ENCODE results near the gene ACVR1C.
"Not testable (repeated sequence)": the region's sequence is repeated elsewhere in the genome, so short reads cannot be mapped to it uniquely, and the experiment has no call there.

The ACVR1C gene

DNA sequence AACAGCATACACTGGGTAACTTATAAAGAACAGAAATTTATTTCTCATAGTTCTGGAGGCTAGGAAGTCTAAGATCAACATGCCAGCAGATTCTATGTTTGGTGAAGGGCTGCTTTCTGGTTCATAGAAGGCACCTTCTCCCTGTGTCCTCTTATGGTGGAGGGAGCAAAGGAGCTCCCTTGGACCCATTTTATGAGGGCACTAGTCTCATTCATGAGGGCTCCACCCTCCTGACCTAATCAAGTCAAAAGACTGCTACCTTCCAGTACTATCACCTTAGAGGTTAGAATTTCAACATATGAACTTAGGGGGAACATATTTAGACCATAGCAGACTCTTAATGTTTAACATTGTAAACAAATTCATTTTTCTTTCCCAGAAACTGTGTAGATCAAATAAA is 54.5 kb downstream of the ACVR1C start:
- DNase-seq (ENCODE audit: low read depth in 2 of 2, low spot score in 1 of 2), result no peak

DNA sequence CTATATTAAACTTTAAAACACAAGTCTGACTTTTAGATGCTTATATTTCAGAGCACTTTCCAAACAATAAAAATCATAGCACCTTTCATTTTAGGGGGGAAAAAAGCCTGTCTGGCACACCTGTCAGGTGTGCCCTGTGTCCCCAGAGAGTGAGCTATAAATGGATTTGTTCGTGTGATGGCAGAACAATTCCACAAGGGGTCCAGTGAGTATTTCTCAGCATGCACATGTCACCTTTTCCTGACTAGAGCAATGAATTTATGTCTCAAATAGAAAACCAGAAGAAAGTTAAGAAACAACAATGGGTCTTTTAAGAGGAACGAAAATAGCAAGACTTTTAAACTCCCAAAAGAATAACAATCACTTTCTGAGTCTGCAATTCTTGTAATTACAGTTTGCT is 55.9 kb downstream of the ACVR1C start:
- no peak for DNase-seq (ENCODE audit: low read depth in 2 of 2, low spot score in 1 of 2)

DNA sequence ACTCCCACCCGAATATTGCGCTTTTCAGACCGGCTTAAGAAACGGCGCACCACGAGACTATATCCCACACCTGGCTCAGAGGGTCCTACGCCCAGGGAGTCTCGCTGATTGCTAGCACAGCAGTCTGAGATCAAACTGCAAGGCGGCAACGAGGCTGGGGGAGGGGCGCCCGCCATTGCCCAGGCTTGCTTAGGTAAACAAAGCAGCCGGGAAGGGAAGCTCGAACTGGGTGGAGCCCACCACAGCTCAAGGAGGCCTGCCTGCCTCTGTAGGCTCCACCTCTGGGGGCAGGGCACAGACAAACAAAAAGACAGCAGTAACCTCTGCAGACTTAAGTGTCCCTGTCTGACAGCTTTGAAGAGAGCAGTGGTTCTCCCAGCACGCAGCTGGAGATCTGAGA is 62.0 kb downstream of the ACVR1C start:
- not testable (repeated sequence) for DNase-seq (ENCODE audit: low read depth in 2 of 2, low spot score in 1 of 2)

DNA sequence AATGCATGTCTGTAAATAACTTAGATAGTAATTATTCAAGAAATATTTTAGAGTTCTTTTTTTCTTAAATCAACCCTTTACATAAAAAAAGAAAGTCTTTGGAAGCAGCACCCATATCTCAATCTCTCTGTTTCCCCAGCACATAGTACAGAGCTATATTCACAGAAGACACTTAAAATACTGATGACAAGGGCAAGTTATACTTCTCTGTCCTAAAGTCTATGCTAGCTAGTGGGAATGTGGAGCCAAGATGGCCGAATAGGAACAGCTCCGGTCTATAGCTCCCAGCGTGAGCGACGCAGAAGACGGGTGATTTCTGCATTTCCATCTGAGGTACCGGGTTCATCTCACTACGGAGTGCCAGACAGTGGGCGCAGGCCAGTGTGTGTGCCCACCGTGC is 62.6 kb downstream of the ACVR1C start:
- not testable (repeated sequence) for DNase-seq (ENCODE audit: low read depth in 2 of 2, low spot score in 1 of 2)

DNA sequence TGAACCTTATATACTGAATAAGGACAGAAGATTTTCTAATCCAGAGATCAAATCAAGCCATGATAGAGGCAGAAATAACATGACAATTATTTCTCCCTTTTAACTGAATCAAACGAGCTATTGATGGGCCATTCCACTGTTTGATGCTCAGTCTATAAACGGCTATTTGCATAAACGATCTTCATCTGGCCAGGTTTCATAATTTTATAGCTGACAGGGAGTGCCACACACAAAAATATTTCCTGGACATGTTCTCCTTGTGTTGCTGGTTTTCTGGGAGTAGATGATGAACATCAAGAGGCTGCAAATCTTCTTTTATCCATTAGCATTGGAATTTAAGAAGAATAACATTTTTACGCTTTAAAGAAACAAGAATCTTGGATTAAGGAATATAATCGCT is 63.1 kb downstream of the ACVR1C start:
- DNase-seq (ENCODE audit: low read depth in 2 of 2, low spot score in 1 of 2), result no peak

DNA sequence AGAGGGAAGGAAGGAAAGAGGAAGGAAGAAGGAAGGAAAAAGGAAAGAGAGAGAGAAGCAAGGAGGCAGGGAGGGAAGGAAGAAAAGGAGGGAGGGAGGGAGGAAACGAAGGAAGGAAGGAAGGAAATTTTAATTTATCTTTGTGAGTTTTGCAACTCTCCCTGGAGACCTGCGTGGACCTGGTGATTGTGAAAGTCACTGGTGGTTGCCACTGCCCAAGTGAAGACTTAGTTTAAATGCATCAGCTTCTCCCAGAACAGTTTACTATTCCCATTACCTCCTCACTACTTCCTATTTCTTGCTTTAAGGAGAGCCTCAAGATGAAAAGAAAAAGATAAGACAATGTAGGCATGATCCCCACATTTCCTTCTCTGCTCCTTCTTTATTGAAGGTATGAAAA is 68.8 kb downstream of the ACVR1C start:
- no peak for DNase-seq (ENCODE audit: low read depth in 2 of 2, low spot score in 1 of 2)

DNA sequence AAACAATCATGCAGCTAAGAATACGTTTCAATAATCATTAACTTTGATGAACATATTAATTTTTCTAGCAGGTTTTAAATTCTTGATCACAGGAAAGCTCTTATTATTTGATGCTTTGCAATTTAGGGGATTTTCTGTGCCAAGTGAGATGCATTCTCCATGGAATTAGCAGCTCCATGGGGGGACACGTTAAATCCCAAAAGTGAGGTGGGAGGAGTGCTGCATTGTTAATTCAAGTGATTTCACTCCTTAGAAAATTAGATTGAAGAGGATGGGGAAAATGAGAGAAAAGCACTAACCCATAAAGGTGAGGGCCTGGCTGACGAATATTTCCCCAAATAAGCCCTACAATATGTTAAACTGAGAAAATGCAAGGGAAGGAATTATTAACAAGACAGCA is 69.2 kb downstream of the ACVR1C start:
- DNase-seq (ENCODE audit: low read depth in 2 of 2, low spot score in 1 of 2), result no peak

DNA sequence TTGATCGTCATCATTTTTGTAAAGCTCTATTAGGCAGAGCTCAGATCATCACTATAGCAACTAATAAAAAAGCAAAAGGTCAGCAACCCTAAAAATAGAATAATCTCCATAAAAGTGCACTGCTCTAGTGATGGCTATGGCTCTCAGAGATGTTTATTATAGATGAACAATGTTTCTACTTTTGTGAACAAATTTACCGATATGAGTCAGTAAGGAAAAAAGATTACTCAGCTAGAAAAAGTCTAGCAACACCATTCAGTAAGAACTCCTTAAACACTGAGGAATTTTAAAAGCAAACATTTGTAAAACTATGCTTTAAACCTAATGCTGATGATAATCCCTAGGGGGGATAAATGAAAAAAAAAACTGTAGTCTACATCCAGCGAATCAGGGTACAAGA is 69.6 kb downstream of the ACVR1C start:
- DNase-seq (ENCODE audit: low read depth in 2 of 2, low spot score in 1 of 2), result no peak

DNA sequence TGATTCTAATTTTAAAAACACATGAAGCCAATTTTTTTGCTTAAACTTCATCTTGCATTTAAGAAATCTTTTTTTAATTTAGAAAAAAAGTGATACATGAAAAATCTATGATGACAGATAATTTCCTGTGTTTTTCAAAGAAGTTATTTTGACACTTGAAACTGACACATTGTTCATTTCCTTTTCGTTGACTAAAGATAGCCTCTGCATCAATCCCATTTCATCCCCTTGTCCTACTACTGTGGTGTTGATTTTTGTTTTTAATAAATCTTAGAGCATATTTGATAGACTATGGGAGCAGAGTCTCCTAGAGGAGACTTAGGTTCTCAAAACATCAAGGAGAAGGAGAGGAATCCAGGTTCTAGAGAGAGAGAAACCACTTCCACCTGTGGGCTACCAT is 70.9 kb downstream of the ACVR1C start:
- no peak for DNase-seq (ENCODE audit: low read depth in 2 of 2, low spot score in 1 of 2)

DNA sequence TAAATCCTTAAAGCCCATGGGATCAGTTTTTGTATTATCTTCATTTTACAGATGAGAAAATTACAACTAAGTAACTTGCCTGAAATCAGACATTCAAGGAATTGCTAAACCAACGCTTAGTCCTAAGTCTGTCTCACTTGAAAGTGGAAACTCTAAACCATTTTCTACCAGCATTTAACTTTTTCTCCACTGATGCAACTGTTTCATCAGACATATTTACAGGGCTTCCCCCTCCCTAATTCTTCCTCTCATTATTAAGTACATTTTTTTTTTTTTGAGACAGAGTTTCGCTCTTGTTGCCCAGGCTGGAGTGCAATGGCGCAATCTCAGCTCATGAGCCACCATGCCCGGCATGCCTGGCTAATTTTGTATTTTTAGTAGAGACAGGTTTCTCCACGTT is 88.6 kb downstream of the ACVR1C start:
- no peak for DNase-seq (ENCODE audit: low read depth in 2 of 2, low spot score in 1 of 2)

DNA sequence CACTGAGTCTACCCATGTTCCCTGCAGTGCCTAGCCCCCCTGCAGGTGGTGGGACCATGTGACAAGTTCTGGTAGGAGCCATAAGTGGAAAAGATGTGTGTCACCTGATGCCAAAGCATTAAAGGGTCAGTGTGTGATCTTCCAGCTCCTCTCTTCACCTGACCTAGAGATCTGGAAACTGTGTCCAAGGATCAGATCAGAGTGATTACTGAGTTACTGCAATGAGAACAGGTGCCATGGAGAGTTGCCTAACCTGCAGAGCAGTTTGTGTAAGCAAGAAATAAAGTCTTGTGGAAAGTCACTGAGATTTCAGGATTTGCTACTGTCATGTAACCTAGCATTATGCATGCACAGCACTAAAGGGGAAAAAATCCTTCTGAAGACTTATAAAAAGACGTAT is 90.6 kb downstream of the ACVR1C start:
- no peak for DNase-seq (ENCODE audit: low read depth in 2 of 2, low spot score in 1 of 2)

DNA sequence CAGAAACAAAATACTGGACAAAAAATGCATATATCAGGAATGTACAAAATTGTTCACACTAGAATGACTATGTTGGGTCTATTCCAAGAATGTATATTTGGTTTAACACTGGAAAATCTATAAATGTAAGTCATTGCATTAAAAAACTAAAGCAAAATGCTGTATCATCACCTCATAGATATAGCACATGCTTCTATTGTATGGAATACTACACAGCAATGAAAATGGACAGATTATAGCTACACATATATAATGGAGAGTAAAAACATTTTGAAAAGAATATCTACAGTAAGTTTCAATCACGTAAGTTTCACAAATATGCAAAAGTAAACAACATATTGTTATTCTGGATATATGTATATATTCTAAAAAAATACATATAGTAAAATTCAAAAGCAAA is 91.8 kb downstream of the ACVR1C start:
- no peak for DNase-seq (ENCODE audit: low read depth in 2 of 2, low spot score in 1 of 2)

DNA sequence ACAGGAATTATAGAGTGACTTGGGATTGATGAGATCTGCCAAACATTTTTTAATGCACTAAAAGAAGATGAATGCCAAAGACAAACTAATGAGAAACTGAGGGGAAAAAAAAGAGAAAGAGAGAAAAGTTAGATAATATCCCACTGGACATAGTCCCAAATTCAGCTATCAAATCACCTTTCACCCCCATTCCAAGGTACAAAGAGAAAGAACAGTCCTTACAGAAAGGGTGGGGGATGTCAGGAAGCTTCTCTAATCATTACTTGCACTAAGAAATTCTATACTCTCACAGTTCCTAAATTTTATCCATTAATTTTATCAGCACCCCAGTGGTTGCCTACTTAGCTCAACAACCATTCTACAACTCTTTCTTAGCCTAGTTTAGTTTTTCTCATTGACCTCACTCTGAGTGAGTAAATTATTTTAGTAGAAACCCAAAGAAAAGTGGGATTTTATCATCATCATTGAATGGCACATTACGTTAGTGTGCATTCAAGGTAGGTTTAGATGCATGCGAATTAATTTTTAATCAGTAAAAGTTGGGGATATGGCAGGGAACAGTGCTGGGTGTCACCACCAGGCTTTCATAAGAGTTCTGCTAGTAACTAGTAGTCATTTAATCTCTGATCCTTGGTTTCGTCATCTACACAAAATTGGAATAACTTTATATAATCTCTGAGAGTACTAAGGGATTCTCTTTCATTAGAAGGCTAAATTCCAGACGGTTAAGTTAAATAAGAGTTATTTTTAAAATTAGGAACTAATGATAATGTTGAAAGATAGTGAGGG is 99.5 kb downstream of the ACVR1C start:
- DNase-seq (ENCODE audit: low read depth in 2 of 2, low spot score in 1 of 2), result no peak

DNA sequence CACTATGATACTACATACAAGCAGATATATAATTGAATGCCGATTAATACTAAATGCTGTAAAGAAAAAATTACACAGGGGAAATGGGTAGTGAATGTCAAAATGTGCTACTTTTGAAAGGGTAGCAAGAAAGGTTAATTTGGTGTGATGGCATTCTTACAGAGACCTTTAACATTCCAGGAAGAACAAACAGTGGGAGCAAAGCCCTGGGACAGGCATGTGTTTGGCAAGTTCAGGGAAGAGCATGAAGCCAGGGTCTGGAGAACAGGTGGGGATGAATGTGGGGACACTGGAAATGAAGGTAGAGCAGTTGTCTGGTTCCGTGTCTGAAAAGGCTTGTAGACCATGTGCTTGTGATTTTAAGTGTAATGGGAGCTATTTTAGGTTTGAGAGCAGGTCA is 102.6 kb downstream of the ACVR1C start:
- DNase-seq (ENCODE audit: low read depth in 2 of 2, low spot score in 1 of 2), result no peak

DNA sequence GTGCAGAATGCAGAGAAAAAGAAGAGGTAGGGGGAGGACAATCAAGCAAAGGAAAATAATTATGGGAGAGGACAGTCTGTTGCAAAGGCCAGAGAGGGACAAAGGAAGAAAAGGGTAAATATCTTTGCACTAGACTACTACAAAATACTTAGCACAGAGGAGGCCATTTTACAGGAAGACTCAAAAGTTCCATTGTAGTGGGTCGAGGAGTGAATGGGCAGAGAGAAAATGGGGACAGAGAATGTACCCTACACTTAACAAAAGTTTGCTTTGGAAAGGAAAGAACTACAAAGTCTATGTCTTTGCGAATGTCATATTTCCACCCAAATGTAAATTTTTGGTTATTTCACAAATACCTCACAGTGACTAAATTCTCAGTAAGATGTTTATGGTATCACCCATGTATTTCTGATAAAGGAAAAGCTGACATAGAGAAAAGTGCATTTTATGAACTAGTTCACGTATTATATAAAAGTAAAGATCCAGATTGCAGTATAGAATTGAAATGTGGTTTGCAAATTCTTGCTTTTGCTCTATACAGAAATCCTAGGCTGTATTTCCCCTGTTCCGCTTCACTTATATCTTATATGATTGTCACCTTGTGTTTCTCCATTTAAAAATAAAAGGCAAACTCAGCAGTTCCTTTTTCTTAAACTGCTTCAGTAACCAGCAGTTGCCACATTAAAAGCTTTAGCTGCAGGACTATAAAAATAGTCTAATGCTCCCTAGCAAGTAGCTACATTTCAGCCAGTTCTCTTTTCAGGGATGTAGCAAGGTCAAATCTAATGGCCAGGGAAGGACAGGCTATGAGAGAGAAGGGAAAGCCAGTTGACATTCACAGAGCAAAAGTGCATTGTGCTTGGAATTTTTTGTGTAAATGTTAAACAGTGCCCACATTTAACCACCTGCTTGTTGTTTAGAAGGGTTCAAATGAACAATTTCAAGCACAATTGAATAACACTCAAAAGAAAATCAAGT is 105.1 kb downstream of the ACVR1C start:
- DNase-seq (ENCODE audit: low read depth in 2 of 2, low spot score in 1 of 2), result no peak

DNA sequence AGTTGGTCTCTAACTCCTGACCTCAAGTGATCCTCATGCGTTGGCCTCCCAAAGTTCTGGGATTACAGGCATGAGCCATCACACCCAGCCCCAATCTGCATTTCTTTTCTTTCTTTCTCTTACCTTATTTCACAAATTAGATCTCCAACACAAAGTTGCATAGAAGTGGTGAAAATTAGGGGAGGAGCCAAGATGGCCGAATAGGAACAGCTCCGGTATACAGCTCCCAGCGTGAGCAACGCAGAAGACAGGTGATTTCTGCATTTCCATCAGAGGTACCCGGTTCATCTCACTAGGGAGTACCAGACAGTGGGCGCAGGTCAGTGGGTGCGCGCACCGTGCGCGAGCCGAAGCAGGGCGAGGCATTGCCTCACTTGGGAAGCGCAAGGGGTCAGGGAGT is 113.7 kb downstream of the ACVR1C start:
- DNase-seq (ENCODE audit: low read depth in 2 of 2, low spot score in 1 of 2), result not testable (repeated sequence)

DNA sequence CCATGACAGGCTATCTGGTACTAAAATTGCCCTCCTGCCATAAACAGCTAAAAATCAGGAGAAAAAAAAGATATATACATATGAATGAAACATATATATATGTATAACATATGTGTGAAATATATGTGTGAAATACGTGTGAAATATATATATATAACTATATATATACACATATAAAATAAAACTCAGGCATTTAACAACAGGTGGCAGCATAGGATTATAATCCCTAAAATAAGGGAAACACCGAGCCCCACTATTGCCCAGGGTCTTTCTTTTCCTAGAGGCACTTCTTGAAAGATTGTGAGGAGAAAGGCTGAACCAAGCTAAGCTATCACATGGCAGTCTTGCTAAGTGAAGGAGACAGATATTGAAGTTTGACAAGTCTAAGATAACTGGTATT is 118.9 kb downstream of the ACVR1C start:
- no peak for DNase-seq (ENCODE audit: low read depth in 2 of 2, low spot score in 1 of 2)

DNA sequence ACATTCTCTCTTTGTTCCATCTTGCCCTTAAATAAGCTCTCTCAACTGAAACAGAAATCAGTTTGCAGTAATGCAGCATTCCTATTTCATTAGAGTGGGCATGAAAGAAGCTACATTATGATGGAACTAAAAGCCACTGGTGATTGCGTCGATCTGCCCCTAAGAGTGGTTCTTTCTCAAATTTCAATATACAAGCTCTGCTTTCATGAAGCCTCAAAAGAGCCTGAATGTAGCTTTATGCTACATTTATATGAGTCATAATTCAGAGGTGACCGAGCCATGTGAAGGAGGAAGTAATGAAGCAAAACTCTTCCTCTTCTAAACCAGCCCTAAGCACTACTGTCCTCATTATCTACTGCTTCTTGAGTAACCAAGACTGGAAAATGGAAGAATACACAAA is 120.0 kb downstream of the ACVR1C start:
- no peak for DNase-seq (ENCODE audit: low read depth in 2 of 2, low spot score in 1 of 2)

DNA sequence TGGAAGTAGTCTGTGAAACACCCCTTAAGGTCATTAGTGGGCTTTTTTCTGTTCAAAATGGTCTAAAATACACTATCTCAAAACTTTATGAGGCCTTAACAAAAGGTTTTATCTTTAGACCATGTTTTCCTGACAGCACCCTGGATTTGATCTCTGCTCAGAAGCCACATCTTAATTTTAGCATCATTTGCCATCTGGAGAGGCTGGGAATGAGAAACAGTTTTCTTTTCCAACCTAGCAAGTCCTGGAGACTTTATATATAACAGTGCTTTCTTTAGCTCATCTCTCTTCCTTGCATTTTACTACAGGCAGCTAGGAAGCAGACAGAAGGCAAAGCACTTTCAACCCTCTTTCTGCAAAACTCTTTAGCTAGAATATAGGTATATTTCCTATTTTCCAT is 122.1 kb downstream of the ACVR1C start:
- no peak for DNase-seq (ENCODE audit: low read depth in 2 of 2, low spot score in 1 of 2)

DNA sequence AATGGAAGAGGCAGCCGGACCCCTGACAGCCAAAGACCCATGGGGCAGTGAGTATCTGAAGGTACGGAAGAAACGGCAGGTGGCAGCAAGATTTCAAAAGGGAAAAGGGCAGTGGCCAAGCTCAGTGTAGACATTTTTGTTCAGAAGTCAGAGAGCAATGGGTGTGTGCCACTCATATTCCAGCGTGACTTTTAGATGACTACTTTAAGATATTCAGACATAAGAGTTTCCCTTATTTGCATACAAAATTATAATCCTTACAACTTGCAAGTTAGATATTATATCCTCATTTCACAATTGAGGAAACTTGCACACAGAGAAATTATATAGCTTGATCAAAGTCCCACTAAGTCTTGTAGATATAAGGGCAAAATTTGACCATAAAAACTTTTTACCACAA is 124.0 kb downstream of the ACVR1C start:
- no peak for DNase-seq (ENCODE audit: low read depth in 2 of 2, low spot score in 1 of 2)

DNA sequence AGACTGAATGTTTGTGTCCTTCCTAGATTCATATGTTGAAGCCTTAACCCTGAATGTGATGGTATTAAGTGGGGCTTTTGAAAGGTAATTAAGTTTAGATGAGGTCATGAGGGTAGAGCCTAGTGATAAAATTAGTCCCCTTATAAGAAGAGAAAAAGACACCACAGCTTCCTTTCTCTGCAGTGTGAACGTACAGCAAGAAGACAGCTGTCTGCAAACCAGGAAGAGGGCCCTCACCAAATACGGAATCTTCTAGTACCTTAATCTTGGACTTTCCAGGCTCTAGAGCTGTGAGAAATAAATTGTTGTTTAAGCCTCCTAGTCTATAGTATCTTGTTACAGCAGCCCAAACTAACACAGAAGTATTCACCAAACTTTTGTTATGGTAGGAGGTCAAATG is 127.6 kb downstream of the ACVR1C start:
- DNase-seq (ENCODE audit: low read depth in 2 of 2, low spot score in 1 of 2), result no peak

DNA sequence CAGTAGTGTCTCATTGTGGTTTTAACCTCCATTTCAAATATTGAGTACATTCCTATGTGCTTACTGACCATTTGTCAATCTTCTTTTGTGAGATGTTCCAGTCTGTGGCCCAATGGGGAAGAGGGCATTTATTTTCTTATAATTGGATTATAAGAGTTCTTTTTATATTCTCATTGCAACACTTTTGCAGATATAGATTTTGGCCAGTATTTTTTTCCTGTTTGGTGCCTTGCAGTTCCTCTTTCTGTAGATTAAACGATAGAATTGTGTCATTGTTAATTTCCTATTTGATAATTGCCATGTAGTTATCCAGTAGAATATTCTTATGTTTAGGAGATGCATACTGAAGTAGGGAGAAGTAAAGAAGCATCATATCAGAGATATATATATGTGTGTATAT is 128.3 kb downstream of the ACVR1C start:
- DNase-seq (ENCODE audit: low read depth in 2 of 2, low spot score in 1 of 2), result no peak
